Endothelial cell of umbilical vein (primary cell): Measurements from ENCODE around the gene MAP2K7.

Source experiments
- CTCF ChIP-seq, 2 donors: IDR thresholded peaks; 1 replicate in 1 of 2; 2 replicates in 1 of 2; pipeline ENCODE4 v1.5.1; 2011; ENCODE audit warnings: low read length in 2 of 2, mild to moderate bottlenecking in 2 of 2, moderate library complexity in 2 of 2, control low read depth in 1 of 2, inconsistent platforms in 1 of 2, low read depth in 1 of 2; ENCODE audit not compliant: insufficient read depth in 1 of 2; ENCODE audit errors: extremely low read depth in 1 of 2
- POLR2AphosphoS5 ChIP-seq: IDR thresholded peaks from 2 replicates; pipeline ENCODE4 v1.6.1; 2012; ENCODE audit warnings: low read depth, mild to moderate bottlenecking, control low read depth, low read length, moderate library complexity; ENCODE audit not compliant: insufficient read depth

GRCh38 chr19:7870571-7871436 is 32.9 kb upstream of the MAP2K7 start:
- TF ChIP-seq CTCF (IDR thresholded peaks at IDR 0.05; ENCODE audit: extremely low read depth in 1 of 2, insufficient read depth in 1 of 2, low read depth in 1 of 2, low read length in 2 of 2) (no peak), POLR2AphosphoS5 (no peak)
